WTC11 (cell line): ENCODE measurements around the gene DRAM2. TPM values are rescaled to one million over a fixed set of nuclear protein-coding genes. Genes with fewer than 3 reads are reported as not detected.

Experiments
- ATAC-seq: fragments of 200-7000 bp; cut with Tn5 transposase; 2 replicates; pipeline ENCODE4 v1.10.0; 2021; ENCODE audit warnings: mild to moderate bottlenecking, moderate library complexity
- CTCF ChIA-PET: fragments of 300-600 bp; sonication (Branson Sonifier 250); formaldehyde crosslinking; loops from one replicate; lab custom pipeline; 2021; ENCODE audit warnings: antibody characterized with exemption; lab: Charles Lee
- POLR2A ChIA-PET: fragments of 350-600 bp; sonication (Branson Sonifier 250); formaldehyde crosslinking; loops from one replicate; lab custom pipeline; 2021; ENCODE audit warnings: antibody characterized with exemption; lab: Charles Lee
- DNase-seq: peaks from one replicate; pipeline ENCODE4 v3.0.0; 2021; ENCODE audit warnings: low spot score
- H3K27ac Mint-ChIP-seq: 2 replicates; pipeline ENCODE4 v1.8.0; 2021; ENCODE audit warnings: mixed read lengths
- H3K27me3 Mint-ChIP-seq: 2 replicates; pipeline ENCODE4 v1.8.0; 2021; ENCODE audit warnings: low read depth, mild to moderate bottlenecking, moderate library complexity, mixed read lengths
- H3K36me3 Mint-ChIP-seq: 2 replicates; pipeline ENCODE4 v1.8.0; 2021; ENCODE audit warnings: mixed read lengths
- H3K4me1 Mint-ChIP-seq: 2 replicates; pipeline ENCODE4 v1.8.0; 2022; ENCODE audit warnings: mixed read lengths
- H3K4me3 Mint-ChIP-seq: 2 replicates; pipeline ENCODE4 v1.8.0; 2021; ENCODE audit warnings: mild to moderate bottlenecking, moderate library complexity, mixed read lengths
- H3K9me3 Mint-ChIP-seq: 2 replicates; pipeline ENCODE4 v1.8.0; 2021; ENCODE audit warnings: mixed read lengths
- CBFB ChIP-seq: sonication (generic); formaldehyde crosslinking; IDR thresholded peaks from 2 replicates; pipeline ENCODE4 v1.8.1; 2022; ENCODE audit warnings: mild to moderate bottlenecking, low read depth, missing genetic modification reagents
- CREB1 ChIP-seq: sonication (generic); formaldehyde crosslinking; IDR thresholded peaks from 2 replicates; pipeline ENCODE4 v1.8.0; 2023; ENCODE audit warnings: mild to moderate bottlenecking, missing genetic modification reagents
- JAZF1 ChIP-seq: fragments of 250-450 bp; sonication (Bioruptor Pico); IDR thresholded peaks from 2 replicates; pipeline ENCODE4 v1.9.0; 2021; ENCODE audit warnings: moderate library complexity, mild to moderate bottlenecking, inconsistent platforms
- MXD4 ChIP-seq: fragments of 250-450 bp; sonication (Bioruptor Pico); IDR thresholded peaks from 2 replicates; pipeline ENCODE4 v1.8.0; 2021; ENCODE audit warnings: mild to moderate bottlenecking, moderate library complexity, borderline replicate concordance
- MYBL2 ChIP-seq: sonication (generic); formaldehyde crosslinking; IDR thresholded peaks from 2 replicates; pipeline ENCODE4 v1.8.1; 2023; ENCODE audit warnings: mild to moderate bottlenecking, moderate library complexity, missing genetic modification reagents
- NFATC4 ChIP-seq: fragments of 250-450 bp; sonication (Bioruptor Pico); IDR thresholded peaks from 2 replicates; pipeline ENCODE4 v1.9.0; 2021; ENCODE audit warnings: mild to moderate bottlenecking
- NR1H2 ChIP-seq: sonication (generic); formaldehyde crosslinking; IDR thresholded peaks from 2 replicates; pipeline ENCODE4 v1.9.0; 2021; ENCODE audit warnings: mild to moderate bottlenecking, moderate library complexity, missing genetic modification reagents
- NR3C1 ChIP-seq: sonication (generic); formaldehyde crosslinking; conservative IDR thresholded peaks from 2 replicates; pipeline ENCODE4 v1.8.1; 2023; ENCODE audit warnings: low read depth, mild to moderate bottlenecking, missing genetic modification reagents
- RELA ChIP-seq: sonication (generic); formaldehyde crosslinking; IDR thresholded peaks from 2 replicates; pipeline ENCODE4 v1.8.1; 2022; ENCODE audit warnings: missing genetic modification reagents, mild to moderate bottlenecking, borderline replicate concordance
- ZNF219 ChIP-seq: sonication (generic); formaldehyde crosslinking; IDR thresholded peaks from 2 replicates; pipeline ENCODE4 v1.8.0; 2023; ENCODE audit warnings: missing genetic modification reagents, mild to moderate bottlenecking, borderline replicate concordance
- ZNF317 ChIP-seq: sonication (generic); formaldehyde crosslinking; IDR thresholded peaks from 2 replicates; pipeline ENCODE4 v1.8.1; 2023; ENCODE audit warnings: low read depth, mild to moderate bottlenecking, moderate library complexity, missing genetic modification reagents, borderline replicate concordance
- ZNF671 ChIP-seq: fragments of 250-450 bp; sonication (Bioruptor Pico); IDR thresholded peaks from 2 replicates; pipeline ENCODE4 v1.8.0; 2021; ENCODE audit warnings: mild to moderate bottlenecking
- total RNA-seq: library from RNA; stranded (reverse); gene quantifications from 3 replicates; pipeline ENCODE4 v1.2.3, GENCODE V29; 2021
- TF ChIP-seq, protein P1 (sequence below): sonication (generic); formaldehyde crosslinking; IDR thresholded peaks from 2 replicates; pipeline ENCODE4 v1.8.0; 2023; ENCODE audit warnings: mild to moderate bottlenecking, missing genetic modification reagents
- TF ChIP-seq, protein P2 (sequence below): sonication (generic); formaldehyde crosslinking; IDR thresholded peaks from 2 replicates; pipeline ENCODE4 v1.8.1; 2022; ENCODE audit warnings: low read depth, mild to moderate bottlenecking, moderate library complexity, missing genetic modification reagents, borderline replicate concordance
- TF ChIP-seq, protein P3 (sequence below): sonication (generic); formaldehyde crosslinking; IDR thresholded peaks from 2 replicates; pipeline ENCODE4 v1.8.1; 2023; ENCODE audit warnings: mild to moderate bottlenecking, missing genetic modification reagents, moderate library complexity
- TF ChIP-seq, protein P4 (sequence below): sonication (generic); formaldehyde crosslinking; IDR thresholded peaks from 2 replicates; pipeline ENCODE4 v1.8.1; 2022; ENCODE audit warnings: missing genetic modification reagents, borderline replicate concordance
- TF ChIP-seq, protein P5 (sequence below): fragments of 250-450 bp; sonication (Bioruptor Pico); IDR thresholded peaks from 2 replicates; pipeline ENCODE4 v1.9.0; 2021; ENCODE audit warnings: mild to moderate bottlenecking
- TF ChIP-seq, protein P6 (sequence below): sonication (generic); formaldehyde crosslinking; IDR thresholded peaks from 2 replicates; pipeline ENCODE4 v1.8.0; 2022; ENCODE audit warnings: mild to moderate bottlenecking, missing genetic modification reagents
- TF ChIP-seq, protein P7 (sequence below): sonication (generic); formaldehyde crosslinking; IDR thresholded peaks from 2 replicates; pipeline ENCODE4 v1.8.1; 2023; ENCODE audit warnings: mild to moderate bottlenecking, missing genetic modification reagents

The DRAM2 gene
- total RNA-seq, 1 experiment from 2014 or later: 34.3 TPM

DNA sequence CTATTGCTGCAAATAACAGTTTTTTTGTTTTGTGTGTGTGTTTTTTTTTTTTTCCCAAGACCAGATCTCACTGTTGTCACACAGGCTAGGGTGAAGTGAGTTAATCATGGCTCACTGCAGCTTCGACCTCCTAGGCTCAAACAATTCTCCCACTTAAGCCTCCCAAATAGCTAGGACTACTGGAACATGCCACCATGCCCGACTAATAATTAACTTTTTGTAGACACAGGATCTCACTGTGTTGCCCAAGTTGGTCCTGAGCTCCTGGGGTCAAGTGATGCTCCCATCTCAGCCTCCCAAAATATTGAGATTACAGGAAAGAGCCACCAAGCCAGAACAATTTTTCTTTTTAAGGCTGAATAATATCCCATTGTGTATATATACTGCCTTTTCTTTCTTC, 34.9 kb downstream of the DRAM2 start:
- DNase-seq: no peak
- Mint-ChIP-seq H3K4me1 (no peaks in the 10 kb centered on the region), H3K36me3 (peaks cover 42% of the 10 kb centered on the region), H3K27ac (no peak overlapping the region), H3K9me3 (peaks cover 63% of the 10 kb centered on the region), H3K4me3 (no peak overlapping the region), H3K27me3 (peaks cover 4% of the 10 kb centered on the region; the same call in 1 of the 2 replicates)
- POLR2A ChIA-PET: no interaction called here
- CTCF ChIA-PET: interaction anchor here (0.8 kb wide), 1 partner anchor 75 kb away, joined by 3 read pairs; no protein-coding TSS in a partner anchor
- TF ChIP-seq ZNF671 (no peak), MYBL2 (no peak), NR1H2 (CRISPR knock-in tag) (no peak)
- TF ChIP-seq, protein P1, sequence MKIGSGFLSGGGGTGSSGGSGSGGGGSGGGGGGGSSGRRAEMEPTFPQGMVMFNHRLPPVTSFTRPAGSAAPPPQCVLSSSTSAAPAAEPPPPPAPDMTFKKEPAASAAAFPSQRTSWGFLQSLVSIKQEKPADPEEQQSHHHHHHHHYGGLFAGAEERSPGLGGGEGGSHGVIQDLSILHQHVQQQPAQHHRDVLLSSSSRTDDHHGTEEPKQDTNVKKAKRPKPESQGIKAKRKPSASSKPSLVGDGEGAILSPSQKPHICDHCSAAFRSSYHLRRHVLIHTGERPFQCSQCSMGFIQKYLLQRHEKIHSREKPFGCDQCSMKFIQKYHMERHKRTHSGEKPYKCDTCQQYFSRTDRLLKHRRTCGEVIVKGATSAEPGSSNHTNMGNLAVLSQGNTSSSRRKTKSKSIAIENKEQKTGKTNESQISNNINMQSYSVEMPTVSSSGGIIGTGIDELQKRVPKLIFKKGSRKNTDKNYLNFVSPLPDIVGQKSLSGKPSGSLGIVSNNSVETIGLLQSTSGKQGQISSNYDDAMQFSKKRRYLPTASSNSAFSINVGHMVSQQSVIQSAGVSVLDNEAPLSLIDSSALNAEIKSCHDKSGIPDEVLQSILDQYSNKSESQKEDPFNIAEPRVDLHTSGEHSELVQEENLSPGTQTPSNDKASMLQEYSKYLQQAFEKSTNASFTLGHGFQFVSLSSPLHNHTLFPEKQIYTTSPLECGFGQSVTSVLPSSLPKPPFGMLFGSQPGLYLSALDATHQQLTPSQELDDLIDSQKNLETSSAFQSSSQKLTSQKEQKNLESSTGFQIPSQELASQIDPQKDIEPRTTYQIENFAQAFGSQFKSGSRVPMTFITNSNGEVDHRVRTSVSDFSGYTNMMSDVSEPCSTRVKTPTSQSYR: no peak
- ATAC-seq: no peak

DNA sequence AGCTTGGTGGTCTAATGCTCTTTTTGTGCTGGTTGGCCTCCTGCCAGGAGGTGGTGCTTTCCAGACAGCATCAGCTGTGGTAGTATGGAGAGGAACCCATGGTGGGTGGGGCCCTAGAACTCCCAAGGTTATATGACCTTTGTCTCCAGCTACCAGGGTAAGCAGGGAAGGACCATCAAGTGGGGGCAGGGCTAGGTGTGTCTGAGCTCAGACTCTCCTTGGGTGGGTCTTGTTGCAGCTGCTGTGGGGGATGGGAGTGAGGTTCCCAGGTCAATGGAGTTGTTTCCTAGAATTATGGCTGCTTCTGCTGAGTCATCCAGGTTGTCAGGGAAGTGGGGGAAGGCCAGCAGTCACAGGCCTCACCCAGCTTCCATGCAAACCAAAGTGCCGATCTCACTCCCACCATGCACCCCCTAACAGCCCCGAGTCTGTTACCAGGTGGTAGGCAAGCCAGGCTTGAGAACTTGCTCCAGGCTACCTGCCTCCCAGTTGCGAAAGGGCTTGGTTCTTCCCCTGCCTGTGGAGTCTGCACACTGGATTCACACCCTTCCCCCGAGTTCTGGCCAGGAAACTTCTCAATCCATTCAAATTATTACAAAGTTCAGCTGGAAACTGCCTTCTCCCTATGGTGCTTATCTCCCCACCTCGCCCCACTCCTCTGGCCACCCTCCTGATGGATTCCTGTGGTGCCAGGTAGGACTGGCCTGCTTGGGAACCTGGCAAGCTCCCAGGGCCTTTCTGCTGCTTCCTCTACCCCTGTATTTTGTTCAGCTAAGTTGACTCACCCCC, 37.8 kb downstream of the DRAM2 start:
- Mint-ChIP-seq H3K4me1 (no peaks in the 10 kb centered on the region), H3K9me3 (peaks cover 70% of the 10 kb centered on the region), H3K27me3 (peaks cover 11% of the 10 kb centered on the region), H3K27ac (no peak overlapping the region), H3K4me3 (no peak overlapping the region), H3K36me3 (peaks cover 61% of the 10 kb centered on the region)
- ATAC-seq (no peak), DNase-seq (no peak)
- ChIA-PET POLR2A (no interaction called here), CTCF (no interaction called here)
- no peak for TF ChIP-seq MXD4
- TF ChIP-seq, protein P2, sequence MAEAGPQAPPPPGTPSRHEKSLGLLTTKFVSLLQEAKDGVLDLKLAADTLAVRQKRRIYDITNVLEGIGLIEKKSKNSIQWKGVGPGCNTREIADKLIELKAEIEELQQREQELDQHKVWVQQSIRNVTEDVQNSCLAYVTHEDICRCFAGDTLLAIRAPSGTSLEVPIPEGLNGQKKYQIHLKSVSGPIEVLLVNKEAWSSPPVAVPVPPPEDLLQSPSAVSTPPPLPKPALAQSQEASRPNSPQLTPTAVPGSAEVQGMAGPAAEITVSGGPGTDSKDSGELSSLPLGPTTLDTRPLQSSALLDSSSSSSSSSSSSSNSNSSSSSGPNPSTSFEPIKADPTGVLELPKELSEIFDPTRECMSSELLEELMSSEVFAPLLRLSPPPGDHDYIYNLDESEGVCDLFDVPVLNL (CRISPR knock-in tag): no peak

DNA sequence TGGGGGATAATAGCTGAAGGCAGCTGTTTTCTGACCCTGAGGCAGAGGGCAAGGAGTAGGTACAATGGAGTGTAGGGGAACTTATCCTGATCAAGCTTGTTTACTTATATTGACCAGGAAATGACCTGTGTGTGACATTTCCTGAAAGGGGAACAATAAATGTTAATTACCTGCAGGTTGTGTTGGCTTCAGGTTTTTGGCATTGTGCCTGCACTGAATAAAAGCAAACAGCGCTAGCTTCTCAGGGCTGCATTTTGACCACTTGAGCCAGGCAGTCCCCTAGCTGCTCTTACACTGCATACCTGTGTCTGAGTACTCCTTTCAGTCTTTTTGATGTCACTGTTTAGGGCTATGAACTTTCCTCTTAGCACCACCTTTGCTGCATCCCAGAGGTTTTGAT, 40.6 kb downstream of the DRAM2 start:
- peaks cover 21% of the 10 kb centered on the region for H3K27me3 Mint-ChIP-seq

More for the DNA sequence above, 40.6 kb downstream of the DRAM2 start:
- CTCF ChIA-PET: no interaction called here
- H3K4me1 Mint-ChIP-seq: no peaks in the 10 kb centered on the region
- H3K27ac Mint-ChIP-seq: no peak overlapping the region
- DNase-seq (no peak), ATAC-seq (no peak)
- TF ChIP-seq CBFB (CRISPR knock-in tag) (no peak), NFATC4 (no peak), ZNF219 (CRISPR knock-in tag) (no peak), RELA (CRISPR knock-in tag) (no peak), ZNF317 (CRISPR knock-in tag) (no peak), JAZF1 (no peak), CREB1 (no peak), NR3C1 (CRISPR knock-in tag) (no peak)
- TF ChIP-seq, protein P3, sequence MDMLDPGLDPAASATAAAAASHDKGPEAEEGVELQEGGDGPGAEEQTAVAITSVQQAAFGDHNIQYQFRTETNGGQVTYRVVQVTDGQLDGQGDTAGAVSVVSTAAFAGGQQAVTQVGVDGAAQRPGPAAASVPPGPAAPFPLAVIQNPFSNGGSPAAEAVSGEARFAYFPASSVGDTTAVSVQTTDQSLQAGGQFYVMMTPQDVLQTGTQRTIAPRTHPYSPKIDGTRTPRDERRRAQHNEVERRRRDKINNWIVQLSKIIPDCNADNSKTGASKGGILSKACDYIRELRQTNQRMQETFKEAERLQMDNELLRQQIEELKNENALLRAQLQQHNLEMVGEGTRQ (CRISPR knock-in tag): no peak
- TF ChIP-seq, protein P4, sequence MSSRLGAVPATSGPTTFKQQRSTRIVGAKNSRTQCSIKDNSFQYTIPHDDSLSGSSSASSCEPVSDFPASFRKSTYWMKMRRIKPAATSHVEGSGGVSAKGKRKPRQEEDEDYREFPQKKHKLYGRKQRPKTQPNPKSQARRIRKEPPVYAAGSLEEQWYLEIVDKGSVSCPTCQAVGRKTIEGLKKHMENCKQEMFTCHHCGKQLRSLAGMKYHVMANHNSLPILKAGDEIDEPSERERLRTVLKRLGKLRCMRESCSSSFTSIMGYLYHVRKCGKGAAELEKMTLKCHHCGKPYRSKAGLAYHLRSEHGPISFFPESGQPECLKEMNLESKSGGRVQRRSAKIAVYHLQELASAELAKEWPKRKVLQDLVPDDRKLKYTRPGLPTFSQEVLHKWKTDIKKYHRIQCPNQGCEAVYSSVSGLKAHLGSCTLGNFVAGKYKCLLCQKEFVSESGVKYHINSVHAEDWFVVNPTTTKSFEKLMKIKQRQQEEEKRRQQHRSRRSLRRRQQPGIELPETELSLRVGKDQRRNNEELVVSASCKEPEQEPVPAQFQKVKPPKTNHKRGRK (CRISPR knock-in tag): no peak
- TF ChIP-seq, protein P5, sequence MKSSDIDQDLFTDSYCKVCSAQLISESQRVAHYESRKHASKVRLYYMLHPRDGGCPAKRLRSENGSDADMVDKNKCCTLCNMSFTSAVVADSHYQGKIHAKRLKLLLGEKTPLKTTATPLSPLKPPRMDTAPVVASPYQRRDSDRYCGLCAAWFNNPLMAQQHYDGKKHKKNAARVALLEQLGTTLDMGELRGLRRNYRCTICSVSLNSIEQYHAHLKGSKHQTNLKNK (CRISPR knock-in tag): no peak
- TF ChIP-seq, protein P6, sequence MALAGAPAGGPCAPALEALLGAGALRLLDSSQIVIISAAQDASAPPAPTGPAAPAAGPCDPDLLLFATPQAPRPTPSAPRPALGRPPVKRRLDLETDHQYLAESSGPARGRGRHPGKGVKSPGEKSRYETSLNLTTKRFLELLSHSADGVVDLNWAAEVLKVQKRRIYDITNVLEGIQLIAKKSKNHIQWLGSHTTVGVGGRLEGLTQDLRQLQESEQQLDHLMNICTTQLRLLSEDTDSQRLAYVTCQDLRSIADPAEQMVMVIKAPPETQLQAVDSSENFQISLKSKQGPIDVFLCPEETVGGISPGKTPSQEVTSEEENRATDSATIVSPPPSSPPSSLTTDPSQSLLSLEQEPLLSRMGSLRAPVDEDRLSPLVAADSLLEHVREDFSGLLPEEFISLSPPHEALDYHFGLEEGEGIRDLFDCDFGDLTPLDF (CRISPR knock-in tag): no peak
- TF ChIP-seq, protein P7, sequence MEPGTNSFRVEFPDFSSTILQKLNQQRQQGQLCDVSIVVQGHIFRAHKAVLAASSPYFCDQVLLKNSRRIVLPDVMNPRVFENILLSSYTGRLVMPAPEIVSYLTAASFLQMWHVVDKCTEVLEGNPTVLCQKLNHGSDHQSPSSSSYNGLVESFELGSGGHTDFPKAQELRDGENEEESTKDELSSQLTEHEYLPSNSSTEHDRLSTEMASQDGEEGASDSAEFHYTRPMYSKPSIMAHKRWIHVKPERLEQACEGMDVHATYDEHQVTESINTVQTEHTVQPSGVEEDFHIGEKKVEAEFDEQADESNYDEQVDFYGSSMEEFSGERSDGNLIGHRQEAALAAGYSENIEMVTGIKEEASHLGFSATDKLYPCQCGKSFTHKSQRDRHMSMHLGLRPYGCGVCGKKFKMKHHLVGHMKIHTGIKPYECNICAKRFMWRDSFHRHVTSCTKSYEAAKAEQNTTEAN (CRISPR knock-in tag): no peak
- POLR2A ChIA-PET: no interaction called here
- H3K4me3 Mint-ChIP-seq: no peak overlapping the region
- peaks cover 76% of the 10 kb centered on the region for H3K36me3 Mint-ChIP-seq
- peaks cover 88% of the 10 kb centered on the region for H3K9me3 Mint-ChIP-seq
